ENCODE data around the gene KPNA3.

KPNA3 gene

DNA sequence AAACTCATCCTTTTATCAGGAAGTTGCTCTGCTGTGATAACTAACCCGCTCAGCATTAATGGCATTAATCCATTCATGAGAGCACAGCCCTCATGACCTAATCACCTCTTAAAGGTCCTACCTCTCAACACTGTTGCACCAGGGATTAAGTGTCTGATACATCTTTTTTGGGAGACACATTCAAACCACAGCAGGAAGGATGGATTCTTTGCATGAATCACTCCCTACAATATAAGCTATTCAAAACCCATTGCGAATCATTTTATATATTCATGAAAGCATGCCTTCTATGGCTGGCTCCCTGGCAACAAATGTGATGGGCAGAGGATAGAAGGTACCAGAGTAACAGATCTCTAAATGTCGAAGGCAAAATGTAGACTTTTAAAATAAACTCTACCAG lies 136.6 kb downstream of the KPNA3 start:
- no peak for DNase-seq (ENCODE audit: low read depth in 1 of 2, low spot score in 1 of 2)
- TF ChIP-seq SPI1 (IDR thresholded peaks at IDR 0.05; ENCODE audit: borderline replicate concordance, low read depth) (no peak), GABPA (IDR thresholded peaks at IDR 0.05; ENCODE audit: low read depth) (no peak), POLR2AphosphoS5 (IDR thresholded peaks at IDR 0.05; ENCODE audit: low read depth) (no peak)
- TF ChIP-seq, protein P1, sequence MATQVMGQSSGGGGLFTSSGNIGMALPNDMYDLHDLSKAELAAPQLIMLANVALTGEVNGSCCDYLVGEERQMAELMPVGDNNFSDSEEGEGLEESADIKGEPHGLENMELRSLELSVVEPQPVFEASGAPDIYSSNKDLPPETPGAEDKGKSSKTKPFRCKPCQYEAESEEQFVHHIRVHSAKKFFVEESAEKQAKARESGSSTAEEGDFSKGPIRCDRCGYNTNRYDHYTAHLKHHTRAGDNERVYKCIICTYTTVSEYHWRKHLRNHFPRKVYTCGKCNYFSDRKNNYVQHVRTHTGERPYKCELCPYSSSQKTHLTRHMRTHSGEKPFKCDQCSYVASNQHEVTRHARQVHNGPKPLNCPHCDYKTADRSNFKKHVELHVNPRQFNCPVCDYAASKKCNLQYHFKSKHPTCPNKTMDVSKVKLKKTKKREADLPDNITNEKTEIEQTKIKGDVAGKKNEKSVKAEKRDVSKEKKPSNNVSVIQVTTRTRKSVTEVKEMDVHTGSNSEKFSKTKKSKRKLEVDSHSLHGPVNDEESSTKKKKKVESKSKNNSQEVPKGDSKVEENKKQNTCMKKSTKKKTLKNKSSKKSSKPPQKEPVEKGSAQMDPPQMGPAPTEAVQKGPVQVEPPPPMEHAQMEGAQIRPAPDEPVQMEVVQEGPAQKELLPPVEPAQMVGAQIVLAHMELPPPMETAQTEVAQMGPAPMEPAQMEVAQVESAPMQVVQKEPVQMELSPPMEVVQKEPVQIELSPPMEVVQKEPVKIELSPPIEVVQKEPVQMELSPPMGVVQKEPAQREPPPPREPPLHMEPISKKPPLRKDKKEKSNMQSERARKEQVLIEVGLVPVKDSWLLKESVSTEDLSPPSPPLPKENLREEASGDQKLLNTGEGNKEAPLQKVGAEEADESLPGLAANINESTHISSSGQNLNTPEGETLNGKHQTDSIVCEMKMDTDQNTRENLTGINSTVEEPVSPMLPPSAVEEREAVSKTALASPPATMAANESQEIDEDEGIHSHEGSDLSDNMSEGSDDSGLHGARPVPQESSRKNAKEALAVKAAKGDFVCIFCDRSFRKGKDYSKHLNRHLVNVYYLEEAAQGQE (IDR thresholded peaks at IDR 0.05; ENCODE audit: insufficient replicate concordance, low read depth) = no peak
- TF ChIP-seq, protein P2, sequence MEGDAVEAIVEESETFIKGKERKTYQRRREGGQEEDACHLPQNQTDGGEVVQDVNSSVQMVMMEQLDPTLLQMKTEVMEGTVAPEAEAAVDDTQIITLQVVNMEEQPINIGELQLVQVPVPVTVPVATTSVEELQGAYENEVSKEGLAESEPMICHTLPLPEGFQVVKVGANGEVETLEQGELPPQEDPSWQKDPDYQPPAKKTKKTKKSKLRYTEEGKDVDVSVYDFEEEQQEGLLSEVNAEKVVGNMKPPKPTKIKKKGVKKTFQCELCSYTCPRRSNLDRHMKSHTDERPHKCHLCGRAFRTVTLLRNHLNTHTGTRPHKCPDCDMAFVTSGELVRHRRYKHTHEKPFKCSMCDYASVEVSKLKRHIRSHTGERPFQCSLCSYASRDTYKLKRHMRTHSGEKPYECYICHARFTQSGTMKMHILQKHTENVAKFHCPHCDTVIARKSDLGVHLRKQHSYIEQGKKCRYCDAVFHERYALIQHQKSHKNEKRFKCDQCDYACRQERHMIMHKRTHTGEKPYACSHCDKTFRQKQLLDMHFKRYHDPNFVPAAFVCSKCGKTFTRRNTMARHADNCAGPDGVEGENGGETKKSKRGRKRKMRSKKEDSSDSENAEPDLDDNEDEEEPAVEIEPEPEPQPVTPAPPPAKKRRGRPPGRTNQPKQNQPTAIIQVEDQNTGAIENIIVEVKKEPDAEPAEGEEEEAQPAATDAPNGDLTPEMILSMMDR (IDR thresholded peaks at IDR 0.05; ENCODE audit: insufficient read depth, low read length) = no peak
- Histone ChIP-seq H3K27ac (replicated peaks) (no peak overlapping the region), H3K27me3 (ENCODE audit: insufficient read depth, poor library complexity, severe bottlenecking) (no peaks in the 10 kb centered on the region), H3K4me3 (replicated peaks; ENCODE audit: insufficient read depth, low read length) (no peak overlapping the region)

DNA sequence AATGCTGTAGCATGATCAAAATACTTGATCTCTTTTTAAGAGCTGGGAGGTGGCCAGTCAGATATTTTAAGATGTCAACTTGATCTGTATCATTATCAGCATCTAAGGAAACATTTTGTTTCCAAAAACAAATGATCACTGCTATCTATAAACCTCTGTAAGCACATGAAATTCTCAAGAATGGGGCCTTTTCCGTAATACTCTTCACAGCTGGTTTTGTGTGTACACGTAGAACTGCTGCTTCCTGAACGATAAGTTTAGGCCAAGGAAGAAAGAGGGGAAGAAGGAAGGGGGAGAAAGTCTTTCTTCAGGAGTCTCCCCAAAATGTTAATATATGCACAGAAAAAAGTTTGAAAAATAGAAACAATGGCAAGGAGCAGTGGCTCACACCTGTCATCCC lies 138.5 kb downstream of the KPNA3 start:
- Histone ChIP-seq H3K4me3 (replicated peaks; ENCODE audit: insufficient read depth, low read length) (no peak overlapping the region), H3K27me3 (ENCODE audit: insufficient read depth, poor library complexity, severe bottlenecking) (no peaks in the 10 kb centered on the region), H3K27ac (replicated peaks) (no peak overlapping the region)
- DNase-seq (ENCODE audit: low read depth in 1 of 2, low spot score in 1 of 2) = no peak
- TF ChIP-seq GABPA (IDR thresholded peaks at IDR 0.05; ENCODE audit: low read depth) = no peak
- TF ChIP-seq, protein P1 (IDR thresholded peaks at IDR 0.05; ENCODE audit: insufficient replicate concordance, low read depth) = no peak
- TF ChIP-seq POLR2AphosphoS5 (IDR thresholded peaks at IDR 0.05; ENCODE audit: low read depth) = no peak
- TF ChIP-seq, protein P2 (IDR thresholded peaks at IDR 0.05; ENCODE audit: insufficient read depth, low read length) = no peak
- TF ChIP-seq SPI1 (IDR thresholded peaks at IDR 0.05; ENCODE audit: borderline replicate concordance, low read depth) = no peak

DNA sequence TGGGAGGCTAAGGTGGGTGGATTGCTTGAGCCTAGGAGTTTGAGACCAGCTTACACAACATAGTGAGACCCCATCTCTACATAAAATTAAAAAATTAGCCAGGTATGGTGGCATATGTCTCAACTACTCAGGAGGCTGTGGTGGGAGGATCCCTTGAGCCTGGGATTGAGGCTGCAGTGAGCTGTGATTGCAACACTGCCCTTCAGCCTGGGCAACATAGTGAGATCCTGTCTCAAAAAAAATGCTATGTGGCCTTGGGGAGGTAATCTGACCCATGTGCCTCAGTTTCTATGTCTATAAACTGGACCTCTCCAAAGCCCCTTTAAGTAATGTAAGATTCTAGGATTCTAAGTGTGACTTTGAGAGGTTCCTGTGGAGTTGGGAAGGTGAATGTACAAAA lies 139.0 kb downstream of the KPNA3 start:
- Histone ChIP-seq H3K4me3 (replicated peaks; ENCODE audit: insufficient read depth, low read length) (no peak overlapping the region), H3K27ac (replicated peaks) (no peak overlapping the region), H3K27me3 (ENCODE audit: insufficient read depth, poor library complexity, severe bottlenecking) (no peaks in the 10 kb centered on the region)
- DNase-seq (ENCODE audit: low read depth in 1 of 2, low spot score in 1 of 2) = no peak
- TF ChIP-seq GABPA (IDR thresholded peaks at IDR 0.05; ENCODE audit: low read depth) (no peak), SPI1 (IDR thresholded peaks at IDR 0.05; ENCODE audit: borderline replicate concordance, low read depth) (no peak), POLR2AphosphoS5 (IDR thresholded peaks at IDR 0.05; ENCODE audit: low read depth) (no peak)
- TF ChIP-seq, protein P1 (IDR thresholded peaks at IDR 0.05; ENCODE audit: insufficient replicate concordance, low read depth) = no peak
- TF ChIP-seq, protein P2 (IDR thresholded peaks at IDR 0.05; ENCODE audit: insufficient read depth, low read length) = no peak
